Activated T-cell treated with anti-CD3 and anti-CD28 coated beads for 1 hour (primary cell): ENCODE results near the gene ARHGAP26.

Experiments
- DNase-seq: peaks from one replicate; pipeline ENCODE4 v3.0.0-alpha.2; 2020; ENCODE audit warnings: low read depth

The ARHGAP26 gene

DNA sequence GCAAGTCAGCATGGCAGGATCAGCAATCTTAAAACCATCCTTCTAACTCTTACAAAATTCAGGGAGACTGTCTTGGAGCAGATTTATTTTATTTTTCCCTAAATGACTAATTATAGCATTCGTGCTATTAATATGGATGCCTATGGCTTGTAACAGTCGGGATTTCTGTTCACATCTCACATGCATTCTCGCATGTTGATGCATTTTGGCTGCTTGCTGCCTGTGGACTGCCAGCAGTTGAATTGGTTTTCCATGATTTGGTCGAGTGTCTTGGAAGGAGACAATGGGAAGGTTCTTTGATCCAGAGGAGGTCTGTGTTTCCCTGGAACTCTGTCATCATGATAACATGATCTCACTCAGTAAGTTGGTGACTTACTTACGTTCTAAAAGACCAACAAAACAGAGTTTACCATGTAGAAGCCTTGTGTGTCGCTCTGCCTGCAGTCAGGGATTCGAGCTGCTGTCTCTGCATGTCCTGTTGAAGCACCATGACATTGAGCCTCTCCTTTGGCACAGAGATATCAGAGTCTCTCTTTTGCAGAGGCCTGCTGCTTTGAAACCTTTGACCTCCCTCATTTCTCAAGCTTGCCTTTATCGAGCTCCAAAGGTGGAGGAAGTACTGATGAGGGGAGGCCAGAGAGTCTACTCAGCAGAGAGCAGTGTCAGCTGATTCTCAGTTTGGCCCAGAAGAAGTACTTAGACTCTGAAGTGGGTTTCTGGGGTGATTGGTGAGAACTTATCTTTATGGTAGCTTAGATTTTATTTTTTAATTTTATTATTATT lies 82.4 kb downstream of the ARHGAP26 start:
- DNase-seq = no peak

DNA sequence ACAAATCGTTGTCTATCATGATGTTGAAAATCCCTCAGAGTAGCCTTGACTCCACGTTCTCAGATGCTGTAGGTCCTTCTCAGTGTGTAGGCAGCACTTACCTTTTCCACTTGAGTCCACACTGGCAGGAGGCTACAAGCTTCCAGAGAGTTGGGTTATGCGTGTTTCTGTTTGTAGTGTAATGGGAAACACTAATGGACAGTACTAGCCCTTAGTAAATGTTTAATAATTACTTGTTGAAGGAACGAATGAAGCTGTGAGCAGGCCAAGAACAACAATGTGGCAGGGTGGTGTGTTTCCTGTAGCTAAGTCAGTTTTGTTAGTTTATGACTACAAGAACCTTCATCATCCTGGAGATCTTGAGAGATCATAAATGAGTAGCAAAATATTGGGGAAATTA lies 83.5 kb downstream of the ARHGAP26 start:
- DNase-seq = no peak

DNA sequence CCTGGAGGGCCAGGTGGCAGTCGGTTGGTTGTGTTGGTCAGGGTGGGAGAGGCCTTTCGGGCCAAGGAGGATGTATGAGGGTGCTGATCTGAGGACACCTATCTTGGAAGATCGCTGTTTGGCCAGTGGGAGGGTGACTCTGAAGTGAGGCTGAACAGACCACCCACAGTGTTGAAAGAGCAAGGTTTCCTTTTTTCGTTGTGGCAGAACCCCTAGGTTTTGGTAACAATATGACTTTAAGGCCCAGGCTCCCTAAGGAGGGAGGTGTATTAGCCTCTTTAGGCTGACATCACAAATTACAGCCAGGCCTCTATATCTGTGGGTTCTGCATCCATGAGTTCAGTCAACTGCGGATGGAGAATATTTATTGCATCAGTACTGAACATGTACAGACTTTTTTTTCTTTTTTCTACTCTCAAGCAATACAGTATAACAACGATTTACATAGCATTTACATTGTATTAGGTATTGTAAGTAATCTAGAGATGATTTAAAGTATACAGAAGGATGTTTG lies 86.1 kb downstream of the ARHGAP26 start:
- DNase-seq = no peak

GRCh38 chr5:142857405-142857804 lies 87.2 kb downstream of the ARHGAP26 start:
- DNase-seq = no peak

DNA sequence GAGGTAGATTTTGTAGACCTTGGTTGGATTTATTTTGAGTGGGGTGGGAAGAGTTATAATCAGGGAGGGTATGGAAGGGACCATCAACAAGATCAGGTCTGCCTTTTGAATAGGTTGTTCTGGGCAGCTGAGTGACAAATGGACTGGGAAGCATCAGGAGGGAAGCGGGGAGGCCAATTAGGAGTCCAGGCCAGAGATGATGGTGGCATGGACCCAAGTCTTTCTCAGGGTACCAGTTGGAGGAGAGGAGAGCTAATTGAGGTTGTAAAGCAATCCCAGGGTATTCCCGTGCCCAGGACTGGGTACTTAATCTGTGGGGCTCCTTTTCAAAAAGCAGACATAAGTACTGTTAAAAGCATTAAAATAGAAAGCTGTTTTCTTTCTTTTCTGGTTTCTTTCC lies 88.9 kb downstream of the ARHGAP26 start:
- no peak for DNase-seq

GRCh38 chr5:142860270-142860669 lies 90.1 kb downstream of the ARHGAP26 start:
- no peak for DNase-seq

DNA sequence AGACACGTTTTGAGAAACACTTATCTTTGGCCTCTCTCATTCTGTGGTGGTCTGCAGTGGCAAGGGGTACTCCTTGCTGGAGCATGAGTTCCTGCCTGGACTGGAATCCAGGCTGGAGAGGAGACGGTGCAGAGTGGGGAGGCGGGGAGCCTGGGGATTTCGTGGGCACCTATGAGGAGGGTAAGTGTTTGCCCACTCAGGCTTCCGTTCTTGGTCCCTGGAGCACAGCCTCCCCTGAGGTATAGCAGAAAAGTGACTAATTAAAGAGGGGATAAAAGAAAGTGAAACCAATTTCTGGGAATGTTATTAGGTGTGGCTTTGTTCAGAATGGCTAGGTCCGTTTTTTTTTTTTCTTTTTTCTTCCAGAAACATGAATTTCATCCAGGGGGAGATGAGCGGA lies 90.8 kb downstream of the ARHGAP26 start:
- DNase-seq = no peak

DNA sequence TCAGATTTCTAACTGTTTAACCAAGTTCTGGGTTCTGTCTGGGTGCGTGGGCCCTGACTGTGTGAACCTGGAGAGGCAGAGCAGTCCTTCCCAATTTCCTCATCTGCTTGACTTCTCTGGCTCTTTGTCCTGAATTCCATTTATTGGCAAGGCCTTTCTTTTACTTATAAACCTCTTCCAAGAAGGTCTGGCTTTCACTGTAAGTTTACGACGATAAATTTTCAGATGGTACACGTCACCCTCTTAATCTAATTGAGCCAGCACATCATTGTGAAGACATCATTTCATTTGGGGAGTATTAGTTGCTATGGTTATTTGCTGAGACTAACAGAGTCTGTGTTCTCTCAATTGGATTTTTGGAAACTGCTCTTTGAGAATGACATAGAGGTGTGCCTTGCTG lies 92.4 kb downstream of the ARHGAP26 start:
- no peak for DNase-seq

DNA sequence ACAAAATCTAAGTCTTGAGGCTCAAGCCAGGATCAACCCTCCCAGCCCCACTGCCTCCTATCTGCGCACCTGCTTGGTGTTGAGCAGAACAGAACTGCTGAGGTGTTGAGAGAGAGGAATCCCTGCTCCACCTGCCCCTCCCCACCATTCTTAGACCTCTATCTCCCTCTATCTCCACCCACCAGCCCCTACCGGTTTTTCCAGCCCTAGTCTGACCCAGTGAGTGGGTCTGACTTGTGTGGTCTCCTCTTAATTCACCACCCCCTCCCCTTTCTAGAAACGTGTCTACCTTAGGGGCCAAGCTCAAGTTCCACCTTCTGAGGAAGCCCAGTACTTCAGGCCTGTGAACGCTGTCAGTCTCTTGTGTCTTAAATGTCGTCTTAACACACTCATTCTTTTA lies 93.7 kb downstream of the ARHGAP26 start:
- DNase-seq = no peak

DNA sequence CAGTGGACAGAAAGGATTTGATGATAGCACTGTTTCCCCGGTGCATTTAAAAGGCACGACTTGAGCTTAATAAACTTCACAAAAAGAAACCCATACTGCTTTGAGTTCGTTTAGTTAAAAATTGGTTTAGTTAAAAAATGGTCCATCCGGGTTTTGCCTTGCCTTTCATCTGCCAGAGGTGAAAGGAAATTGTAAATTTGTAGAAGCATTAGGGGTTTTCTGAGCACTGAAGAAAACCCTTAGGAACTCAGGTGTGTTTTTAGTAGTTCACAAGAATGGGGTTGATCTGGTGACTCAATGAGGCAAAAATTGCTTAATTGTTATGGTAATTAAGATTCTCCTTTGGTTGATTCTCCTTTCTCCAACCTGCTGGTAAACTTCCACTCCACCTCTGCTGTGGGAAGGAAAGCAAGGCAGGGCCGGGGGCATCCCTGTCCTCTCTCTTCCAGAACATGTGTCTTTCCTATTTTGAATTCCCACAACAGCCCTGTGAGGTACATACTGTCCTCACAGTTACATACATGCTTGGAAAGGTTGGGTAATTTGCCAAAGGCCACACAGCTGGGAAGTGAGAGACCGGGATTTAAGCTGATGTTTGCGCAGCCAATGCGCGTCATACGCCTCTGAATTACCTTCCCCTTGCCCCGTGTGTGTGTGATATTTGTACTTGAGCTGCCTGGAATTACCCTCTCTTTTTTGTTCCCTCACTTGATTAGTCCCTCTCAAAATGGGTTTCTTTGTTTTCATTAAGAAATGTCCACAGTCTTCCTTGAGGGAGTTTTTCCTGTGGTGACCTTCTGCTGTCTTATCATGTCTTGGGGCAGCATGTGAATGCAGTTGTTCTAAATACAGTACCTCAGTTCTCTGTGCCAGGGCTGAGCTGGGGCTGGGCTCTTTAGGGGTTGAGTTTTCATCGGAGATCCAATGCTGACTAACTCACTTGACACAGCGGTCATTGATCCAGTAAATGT lies 94.4 kb downstream of the ARHGAP26 start:
- DNase-seq = no peak

GRCh38 chr5:142865631-142866030 lies 95.5 kb downstream of the ARHGAP26 start:
- no peak for DNase-seq

DNA sequence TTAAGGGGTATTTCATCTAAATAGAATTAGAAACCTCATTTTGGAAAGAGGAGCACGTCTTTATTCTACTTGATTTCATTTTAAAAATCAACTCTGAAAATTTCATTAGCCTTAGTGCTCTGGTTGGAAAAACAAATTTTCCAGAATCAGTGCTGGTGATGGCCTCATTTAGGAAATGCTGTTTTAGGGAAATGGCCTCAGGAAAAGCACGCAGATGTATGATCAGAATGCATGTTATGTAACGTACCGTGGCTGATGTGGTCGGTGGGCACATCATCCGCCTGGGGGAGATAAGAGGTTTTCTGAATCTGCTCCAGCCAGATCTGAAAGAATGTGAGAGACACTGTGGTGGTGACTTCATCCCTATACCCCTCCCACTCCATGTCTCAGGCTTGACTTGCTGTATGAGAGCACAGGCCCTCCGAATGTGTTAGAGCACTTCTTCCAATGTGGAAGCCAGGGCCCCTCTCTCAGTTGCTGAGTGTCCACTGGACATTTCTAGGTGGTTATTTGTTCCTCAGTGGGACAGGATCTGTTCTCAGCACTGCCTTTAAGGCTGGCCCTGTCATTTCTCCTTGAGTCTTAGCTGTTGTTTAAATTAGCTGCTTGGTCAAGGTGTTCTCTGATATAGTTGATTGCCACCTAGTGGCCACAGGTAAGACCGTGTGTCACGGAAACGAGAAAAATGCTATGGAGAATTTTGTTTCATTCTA lies 96.5 kb downstream of the ARHGAP26 start:
- DNase-seq = peak; percentile 4

GRCh38 chr5:142869886-142870285 lies 99.7 kb downstream of the ARHGAP26 start:
- DNase-seq = no peak

GRCh38 chr5:142870532-142871362 lies 100.6 kb downstream of the ARHGAP26 start:
- no peak for DNase-seq

DNA sequence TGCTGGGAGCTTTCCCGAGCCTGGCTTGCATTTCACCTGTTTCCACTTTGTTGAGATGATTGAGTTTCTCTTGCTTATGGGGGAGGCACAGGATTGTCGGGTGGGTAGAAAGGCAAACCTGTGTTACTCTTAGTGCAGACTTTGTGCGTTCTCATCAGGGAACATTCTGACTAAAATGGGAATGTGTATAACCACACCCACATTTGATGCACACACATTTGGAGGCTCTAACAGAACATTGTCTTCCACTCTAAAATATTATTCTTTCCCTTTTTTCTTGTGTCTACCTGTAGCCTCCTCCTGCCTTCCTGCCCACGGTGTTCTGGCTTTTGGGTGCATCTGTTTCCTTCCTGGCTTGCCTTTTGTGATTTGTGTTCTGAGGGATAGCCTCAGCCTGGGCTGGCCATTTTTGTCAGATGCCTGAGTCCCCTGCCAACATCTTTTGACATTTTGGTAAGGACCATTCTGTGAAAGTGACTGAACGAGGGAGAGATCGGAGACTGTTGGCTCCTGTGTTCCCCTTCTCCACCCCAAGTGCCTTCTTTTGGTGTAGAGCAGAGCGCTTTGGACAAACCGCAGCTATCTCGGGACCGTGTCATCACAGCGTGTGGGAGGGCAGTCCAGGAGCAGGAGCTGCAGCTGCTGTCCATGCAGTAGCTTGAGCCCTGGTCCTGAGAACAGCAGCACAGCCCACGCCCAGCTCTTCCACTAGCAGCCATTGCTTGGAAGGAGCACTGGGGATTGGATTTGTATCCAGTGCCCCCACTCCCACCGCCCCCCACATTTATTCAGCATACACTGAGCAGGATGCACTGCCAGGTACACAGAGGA lies 101.4 kb downstream of the ARHGAP26 start:
- DNase-seq = no peak

GRCh38 chr5:142872217-142872616 lies 102.0 kb downstream of the ARHGAP26 start:
- no peak for DNase-seq

DNA sequence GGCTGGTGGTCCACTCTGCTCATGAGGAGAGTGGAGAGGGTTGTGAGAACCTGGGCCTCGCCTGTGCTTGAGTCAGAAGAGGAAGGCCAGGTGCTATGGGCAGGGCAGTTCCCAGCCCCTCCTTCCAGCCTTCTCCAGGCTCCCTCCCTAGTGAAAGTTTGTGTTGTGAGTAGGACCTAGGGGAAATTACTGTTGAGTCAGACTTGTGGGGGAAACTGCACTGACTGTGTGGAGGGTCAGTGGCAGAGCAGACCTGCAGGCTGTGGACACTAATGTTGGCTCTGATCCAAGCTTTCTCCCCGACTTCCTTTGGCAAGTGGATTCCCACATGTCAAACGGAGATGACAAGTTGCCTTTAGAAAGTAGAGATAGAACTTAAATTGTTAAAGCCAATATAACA lies 102.6 kb downstream of the ARHGAP26 start:
- no peak for DNase-seq

DNA sequence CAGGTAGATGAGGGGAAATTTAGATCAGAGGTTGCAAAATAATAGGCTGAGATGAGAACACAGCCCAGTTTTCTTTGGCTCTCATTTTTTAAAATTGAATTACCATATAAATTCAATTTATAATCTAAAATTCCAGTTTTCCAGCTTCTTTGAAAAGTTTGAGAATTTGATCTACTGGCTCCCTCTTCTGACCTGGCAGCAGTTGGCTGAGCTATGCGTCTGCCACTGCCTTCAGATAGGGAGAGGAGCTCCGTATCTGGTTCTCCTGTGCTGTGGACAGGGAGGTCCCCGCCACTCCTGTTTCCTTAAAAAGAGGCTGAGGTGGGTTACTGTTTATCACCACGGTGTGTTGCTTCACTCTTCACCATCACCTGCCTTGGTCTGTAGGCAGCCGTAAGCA lies 103.7 kb downstream of the ARHGAP26 start:
- DNase-seq = no peak

DNA sequence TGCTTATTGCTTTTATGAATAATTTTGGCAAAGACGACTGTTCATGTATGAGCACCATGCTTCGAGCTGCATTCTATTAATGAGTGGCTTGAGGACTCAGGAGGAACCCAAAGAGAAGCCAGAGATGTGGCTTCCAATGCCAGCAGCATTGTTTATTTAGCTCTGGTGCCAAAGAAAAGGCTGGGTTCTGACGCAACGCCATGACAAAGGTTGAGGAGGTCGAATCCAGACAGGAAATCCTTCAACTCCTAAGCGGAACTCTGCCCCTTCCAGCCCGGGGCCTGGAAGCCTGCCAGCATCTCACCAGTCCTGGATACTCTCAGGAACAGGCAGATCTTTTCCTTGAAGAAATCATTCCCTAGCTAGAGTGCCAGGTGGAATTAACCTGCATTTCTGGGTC lies 104.4 kb downstream of the ARHGAP26 start:
- DNase-seq = no peak

DNA sequence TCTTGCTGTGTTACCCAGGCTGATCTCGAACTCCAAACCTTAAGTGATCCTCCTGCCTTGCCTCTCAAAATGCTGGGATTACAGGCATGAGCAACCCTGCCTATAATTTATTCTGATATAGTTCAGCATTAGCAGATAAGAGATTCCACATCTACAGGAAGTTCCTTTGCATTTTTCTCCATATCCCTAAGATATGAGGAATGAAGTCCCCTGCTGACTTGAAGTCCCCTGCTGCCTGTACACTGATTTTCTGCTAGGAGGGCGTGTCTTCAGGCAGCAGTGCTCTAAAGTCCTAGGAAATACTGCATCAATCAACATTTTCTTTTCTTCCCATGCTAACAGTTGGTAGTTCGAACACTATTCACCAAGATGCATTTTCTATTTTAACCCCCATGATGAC lies 105.8 kb downstream of the ARHGAP26 start:
- DNase-seq = no peak
